Measurements from ENCODE around the gene MAST1.

DNA sequence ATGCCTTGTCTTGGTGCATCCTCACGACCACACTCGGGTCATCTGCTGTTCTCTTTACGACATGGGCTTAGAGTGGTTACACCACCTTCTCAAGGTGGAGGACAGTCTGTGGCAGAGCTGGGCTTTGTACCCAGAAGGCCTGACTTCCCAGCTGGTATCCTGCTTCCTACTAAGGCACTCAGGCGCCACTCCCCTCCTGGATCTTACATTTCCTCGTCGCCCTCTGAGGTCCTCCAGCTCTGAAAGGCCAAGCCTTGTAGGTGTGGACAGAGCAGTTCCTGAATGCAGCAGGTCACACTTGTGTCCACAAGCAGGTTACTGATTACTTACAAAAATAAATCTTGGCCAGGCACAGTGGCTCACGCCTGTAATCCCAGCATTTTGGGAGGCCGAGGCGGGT, 68.9 kb downstream of the MAST1 start:
- TF ChIP-seq CTCF (IDR thresholded peaks at IDR 0.05) (no peak), POLR2A (IDR thresholded peaks at IDR 0.05) (no peak)
